ENCODE data around the gene BBS5.
A peak's percentile ranks its signal among the peaks of the same experiment; 100 is the strongest.
"Not testable (repeated sequence)": the region's sequence is repeated elsewhere in the genome, so short reads cannot be mapped to it uniquely, and the experiment has no call there.

BBS5 gene

DNA sequence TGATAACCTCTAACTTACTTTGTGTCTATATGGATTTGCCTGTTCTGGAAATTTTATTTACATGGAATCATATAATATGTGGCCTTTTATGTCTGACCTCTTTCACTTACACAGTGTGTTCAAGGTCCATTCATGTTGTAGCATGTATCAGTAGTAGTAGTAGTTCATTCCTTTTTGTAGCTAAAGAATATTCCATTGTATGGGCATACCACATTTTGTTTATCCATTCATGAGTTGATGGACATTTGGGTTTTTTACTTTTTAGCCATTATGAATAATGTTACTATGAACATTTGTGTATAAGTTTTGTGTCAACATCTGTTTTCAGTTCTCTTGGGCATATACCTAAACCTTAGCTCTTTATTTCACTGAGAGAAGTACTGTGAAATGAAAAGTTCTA, 11.5 kb downstream of the BBS5 start:
- DNase-seq, result no peak

DNA sequence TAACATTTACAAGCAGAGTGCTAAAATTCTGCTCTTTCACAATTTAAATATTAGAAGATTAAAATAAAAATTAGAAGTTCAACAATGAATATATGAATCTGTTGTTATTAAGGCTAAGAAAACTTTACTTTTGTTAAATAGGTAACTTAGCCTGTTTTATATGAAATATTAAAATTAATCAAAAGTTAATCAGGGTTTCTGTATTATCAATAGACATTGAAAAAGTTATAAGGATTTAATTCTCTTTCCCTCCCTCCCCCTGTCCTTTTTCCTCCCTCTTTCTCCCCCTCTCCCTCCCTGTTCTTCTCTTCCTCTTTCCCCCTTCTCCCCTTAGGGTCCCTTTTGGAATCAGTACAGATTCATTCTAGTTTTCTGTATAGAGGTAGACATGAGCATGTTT, 12.1 kb downstream of the BBS5 start:
- DNase-seq, result no peak

- DNase-seq, result no peak
Measured at GRCh38 chr2:169493360-169493759, 14.1 kb downstream of the BBS5 start.

GRCh38 chr2:169495310-169495928, 16.1 kb downstream of the BBS5 start:
- no peak for DNase-seq

GRCh38 chr2:169504651-169505050, 25.4 kb downstream of the BBS5 start:
- DNase-seq, result no peak

GRCh38 chr2:169507698-169508097, 28.4 kb downstream of the BBS5 start:
- no peak for DNase-seq

GRCh38 chr2:169509298-169509885, 30.1 kb downstream of the BBS5 start, which contains the start of gene KLHL41:
Gene KLHL41 (plus strand): TSS chr2:169509702. CDS start chr2:169509779, 77 bp downstream.
- no peak for DNase-seq

DNA sequence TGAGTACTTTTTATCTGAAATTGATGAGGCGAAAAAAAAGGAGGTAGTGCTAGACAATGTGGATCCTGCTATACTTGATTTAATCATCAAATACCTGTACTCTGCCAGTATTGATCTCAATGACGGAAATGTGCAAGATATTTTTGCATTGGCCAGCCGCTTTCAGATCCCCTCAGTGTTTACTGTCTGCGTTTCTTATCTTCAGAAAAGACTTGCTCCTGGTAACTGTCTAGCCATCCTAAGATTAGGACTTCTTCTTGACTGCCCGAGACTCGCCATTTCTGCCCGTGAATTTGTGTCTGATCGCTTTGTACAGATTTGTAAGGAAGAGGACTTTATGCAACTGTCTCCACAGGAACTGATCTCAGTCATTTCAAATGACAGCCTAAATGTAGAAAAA, 30.7 kb downstream of the BBS5 start:
- no peak for DNase-seq

GRCh38 chr2:169510496-169510895, 31.2 kb downstream of the BBS5 start:
- no peak for DNase-seq

DNA sequence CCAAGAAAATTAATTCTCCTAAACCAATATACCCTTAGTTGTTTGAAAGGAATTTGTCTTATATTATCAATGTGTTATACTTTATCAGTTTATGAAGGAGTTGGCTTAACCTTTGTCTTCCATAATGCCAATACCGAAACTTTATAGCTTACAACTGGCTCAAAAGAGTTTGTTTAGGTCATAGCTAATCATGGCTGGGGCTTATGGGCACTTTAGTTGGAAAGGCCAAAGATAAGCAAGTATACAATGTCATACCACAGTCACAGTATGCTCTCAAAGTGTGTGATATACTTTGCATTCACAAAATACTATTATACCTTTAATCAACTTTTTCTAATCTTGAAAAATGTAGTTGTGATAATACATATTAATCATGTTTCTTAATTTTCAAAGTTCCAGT, 32.5 kb downstream of the BBS5 start:
- no peak for DNase-seq

DNA sequence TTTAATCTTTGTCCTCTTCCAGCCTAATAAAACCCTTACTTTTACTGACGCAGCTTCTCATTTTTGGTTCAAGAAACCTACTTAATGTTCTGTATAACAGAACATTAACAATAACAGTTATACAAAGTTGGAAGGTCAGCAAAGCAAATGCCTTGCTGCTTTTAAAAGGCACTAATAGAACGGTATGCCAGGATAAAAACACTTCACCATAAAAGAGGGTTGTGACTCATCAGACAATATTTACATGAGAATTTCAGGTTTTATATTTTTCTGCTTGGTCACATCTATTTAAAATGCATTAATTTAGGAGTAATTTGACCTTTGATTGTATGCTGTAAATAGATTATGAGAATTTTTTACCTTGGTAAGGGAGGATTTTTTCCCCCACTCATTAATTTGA, 33.2 kb downstream of the BBS5 start:
- DNase-seq, result no peak

DNA sequence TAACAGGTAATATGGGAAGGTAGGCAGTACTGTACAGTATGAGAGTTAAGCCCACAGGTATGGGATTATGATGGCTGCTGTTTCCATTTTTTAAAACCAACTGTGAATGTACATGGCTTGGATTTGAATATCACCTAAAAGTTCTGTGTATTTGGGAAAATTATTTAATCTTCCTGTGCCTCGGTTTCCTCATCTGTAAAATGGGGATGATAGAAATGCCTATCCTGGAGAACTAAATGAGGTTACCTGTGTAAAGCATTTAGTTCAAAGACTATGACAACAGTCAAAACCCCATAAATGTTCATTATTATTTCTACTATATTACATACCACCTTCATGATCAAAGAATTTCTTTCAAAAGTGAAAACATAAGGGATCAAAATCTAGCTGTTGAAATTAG, 33.8 kb downstream of the BBS5 start:
- no peak for DNase-seq

DNA sequence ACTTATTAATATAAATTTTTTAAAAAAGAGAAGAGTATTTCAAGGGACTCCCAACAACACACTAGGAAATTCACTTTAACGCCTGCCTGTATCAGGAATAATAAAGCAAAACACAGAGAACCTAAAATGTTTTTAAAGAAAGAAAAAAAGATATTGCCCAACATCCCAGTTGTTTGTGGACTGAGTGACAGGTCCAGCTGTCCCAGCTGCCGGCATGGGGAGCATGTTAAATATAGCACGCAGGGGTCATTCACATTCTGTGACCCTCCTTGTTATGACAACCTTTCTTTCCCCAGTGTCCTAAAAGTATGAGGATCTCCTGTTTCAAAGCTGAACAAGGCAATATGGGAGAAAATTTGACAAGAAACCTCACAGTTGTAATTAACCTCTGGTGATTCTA, 34.6 kb downstream of the BBS5 start:
- DNase-seq, result no peak

DNA sequence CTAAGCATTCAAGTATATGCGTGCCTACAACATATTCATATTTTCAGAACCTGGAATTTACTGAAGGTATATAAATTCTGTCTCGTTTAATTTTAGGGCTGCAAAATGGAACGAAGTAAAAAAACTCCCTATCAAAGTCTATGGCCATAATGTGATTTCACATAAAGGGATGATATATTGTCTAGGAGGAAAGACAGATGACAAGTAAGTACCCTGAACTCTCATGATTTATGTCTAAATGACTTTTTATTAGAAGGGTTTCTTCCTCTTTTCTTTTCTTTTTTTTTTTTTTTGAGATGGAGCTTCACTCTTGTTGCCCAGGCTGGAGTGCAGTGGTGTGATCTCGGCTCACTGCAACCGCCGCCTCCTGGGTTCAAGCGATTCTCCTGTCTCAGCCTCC, 35.5 kb downstream of the BBS5 start:
- not testable (repeated sequence) for DNase-seq

GRCh38 chr2:169516488-169516995, 37.2 kb downstream of the BBS5 start:
- not testable (repeated sequence) for DNase-seq

DNA sequence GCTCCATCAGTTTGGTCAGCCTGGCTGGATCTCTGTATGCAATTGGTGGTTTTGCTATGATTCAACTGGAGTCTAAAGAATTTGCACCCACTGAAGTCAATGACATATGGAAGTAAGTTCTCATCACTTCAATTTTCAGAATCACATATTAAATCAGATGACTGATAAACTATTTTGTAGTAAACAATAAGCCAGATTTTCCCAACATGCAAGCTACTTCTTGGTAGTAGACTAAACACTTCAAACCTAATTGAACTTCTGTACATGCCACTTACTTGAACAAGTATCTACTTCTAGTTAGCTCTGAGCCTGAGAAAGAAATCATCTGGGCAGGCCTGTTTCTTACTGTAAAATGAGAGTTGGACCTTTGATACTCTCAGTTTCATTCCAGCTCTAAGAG, 41.6 kb downstream of the BBS5 start:
- DNase-seq, result no peak

- no peak for DNase-seq
Measured at GRCh38 chr2:169523681-169524080, 44.4 kb downstream of the BBS5 start.

- no peak for DNase-seq
Measured at GRCh38 chr2:169525434-169525833, 46.1 kb downstream of the BBS5 start.

- DNase-seq, result no peak
Measured at GRCh38 chr2:169526451-169526850, 47.2 kb downstream of the BBS5 start.

GRCh38 chr2:169528271-169528701, 49.0 kb downstream of the BBS5 start:
- peak; percentile 60 to 71 for DNase-seq

GRCh38 chr2:169539460-169539859, 60.2 kb downstream of the BBS5 start:
- DNase-seq, result not testable (repeated sequence)

DNA sequence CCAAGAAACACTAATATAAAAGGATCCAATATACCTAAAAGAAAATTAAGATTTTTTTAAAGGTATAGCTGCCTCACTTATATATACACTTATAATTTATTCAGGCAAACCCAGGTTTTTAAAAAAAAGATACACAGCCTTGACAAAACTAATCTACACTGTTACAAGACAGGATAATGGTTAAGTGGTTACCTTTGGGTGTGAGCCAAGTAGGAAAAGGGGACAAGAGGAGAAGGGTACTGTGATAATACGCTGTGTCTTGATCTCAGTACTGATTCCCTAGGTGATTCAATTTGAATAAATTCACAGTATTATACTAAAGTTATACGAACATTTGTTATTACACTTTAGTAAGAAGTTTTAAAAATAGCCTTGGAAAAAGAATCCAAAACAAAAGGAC, 60.9 kb downstream of the BBS5 start:
- DNase-seq, result no peak

DNA sequence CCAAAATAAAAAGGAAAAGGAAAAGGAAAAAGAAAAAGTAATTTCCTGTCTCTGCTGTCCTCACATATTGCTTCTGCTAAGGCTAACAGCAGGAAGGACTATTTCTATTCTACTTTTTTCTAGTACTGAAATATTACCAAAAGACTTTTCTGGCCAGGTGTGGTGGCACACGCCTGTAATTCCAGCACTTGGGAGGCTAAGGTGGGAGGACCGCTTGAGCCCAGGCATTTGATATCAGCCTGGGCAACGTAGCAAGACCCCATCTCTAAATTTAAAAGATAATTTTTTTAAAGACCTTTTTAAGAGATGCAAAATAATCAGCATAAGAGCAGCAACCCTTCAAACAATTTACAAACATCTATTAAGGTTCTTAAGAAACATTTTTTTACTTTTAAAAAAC, 63.1 kb downstream of the BBS5 start:
- no peak for DNase-seq

DNA sequence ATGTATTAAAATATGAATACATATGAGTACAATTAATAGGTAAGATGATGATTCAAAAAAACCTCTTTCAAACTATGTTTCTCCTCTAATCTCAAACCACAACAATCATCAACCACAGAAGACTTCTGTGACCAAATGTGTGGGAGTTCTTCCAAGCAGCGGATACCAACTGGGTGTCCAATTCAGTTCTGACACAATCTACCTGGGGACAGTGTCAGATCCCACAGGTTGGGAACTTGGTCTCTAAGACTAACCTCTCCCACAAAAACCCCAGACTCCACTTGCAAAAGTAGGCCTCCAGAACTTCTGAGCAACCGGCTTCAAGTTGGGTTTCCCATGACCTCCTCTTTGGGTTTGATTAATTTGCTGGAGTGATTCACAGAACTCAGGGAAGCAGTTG, 67.5 kb downstream of the BBS5 start:
- no peak for DNase-seq

All from CD4-positive, alpha-beta T cell treated with Interleukin-1 beta for 1 hour (primary cell).